Activated CD8-positive, alpha-beta memory T cell treated with anti-CD3 and anti-CD28 coated beads, Interleukin-2, amount 50 U/mL, for 4 hours (primary cell): Measurements from ENCODE around the gene PNKP.
A peak's percentile ranks its signal among the peaks of the same experiment; 100 is the strongest.

ENCODE experiments used
- DNase-seq: peaks from one replicate; pipeline ENCODE4 v3.0.0-alpha.2; 2020

Gene PNKP

DNA sequence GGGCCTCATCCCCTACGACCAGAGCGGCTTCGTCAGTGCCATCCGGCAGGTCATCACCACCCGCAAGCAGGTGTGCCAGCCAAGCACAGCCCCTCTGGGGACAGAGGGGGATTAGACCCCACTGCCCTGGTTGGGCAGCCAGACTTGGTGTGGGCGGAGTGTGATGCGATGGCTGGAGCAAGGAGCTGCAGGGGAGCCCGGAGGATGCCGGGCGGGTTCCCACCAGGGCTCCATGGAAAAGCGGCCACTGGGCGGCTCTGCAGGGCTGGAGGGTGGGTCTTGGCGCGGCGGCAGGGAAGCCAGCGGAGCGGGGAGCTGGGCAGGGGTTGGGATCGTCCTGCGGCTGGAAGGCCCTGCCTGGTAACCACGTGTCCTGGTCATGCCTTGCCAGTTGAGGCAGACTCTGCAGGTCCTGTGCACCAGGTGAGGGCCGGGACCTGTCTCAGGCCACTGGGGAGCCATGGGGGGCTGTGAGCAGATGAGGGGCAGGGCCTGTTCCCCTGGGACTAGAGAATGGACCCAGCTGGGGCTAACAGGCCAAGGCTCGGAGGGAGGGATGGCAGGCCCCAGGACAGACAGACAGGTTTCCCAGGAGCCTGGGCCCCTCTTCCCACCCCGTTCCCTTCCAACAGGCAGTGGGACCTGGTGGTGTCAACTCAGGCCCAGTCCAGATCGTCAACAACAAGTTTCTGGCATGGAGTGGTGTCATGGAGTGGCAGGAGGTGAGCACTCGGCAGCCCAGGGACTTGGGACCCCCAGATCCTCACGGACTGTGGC, 10.1 kb downstream of the PNKP start:
- DNase-seq: no peak

DNA sequence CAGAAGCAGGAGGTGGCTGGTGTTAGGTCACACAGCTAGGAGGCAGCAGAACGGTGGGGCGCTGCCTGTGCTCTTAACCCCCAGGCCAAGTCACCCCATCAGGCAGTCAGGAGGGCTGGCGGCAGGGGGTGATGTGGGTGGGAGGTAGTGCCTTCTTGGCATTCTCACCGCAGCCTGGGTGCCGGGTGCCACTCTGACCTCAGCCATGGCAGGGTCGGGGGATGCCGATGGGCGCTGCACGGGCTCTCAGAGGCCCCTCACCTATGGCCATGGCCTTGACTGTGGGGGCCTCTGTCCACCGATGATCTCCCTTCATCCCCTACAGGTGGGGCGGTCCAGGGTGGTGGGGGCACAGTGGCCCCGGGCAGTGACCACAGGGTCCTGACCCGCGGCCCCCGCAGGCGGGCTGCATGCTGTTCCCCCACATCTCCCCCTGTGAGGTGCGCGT, 10.8 kb downstream of the PNKP start:
- DNase-seq: peak; percentile 15

DNA sequence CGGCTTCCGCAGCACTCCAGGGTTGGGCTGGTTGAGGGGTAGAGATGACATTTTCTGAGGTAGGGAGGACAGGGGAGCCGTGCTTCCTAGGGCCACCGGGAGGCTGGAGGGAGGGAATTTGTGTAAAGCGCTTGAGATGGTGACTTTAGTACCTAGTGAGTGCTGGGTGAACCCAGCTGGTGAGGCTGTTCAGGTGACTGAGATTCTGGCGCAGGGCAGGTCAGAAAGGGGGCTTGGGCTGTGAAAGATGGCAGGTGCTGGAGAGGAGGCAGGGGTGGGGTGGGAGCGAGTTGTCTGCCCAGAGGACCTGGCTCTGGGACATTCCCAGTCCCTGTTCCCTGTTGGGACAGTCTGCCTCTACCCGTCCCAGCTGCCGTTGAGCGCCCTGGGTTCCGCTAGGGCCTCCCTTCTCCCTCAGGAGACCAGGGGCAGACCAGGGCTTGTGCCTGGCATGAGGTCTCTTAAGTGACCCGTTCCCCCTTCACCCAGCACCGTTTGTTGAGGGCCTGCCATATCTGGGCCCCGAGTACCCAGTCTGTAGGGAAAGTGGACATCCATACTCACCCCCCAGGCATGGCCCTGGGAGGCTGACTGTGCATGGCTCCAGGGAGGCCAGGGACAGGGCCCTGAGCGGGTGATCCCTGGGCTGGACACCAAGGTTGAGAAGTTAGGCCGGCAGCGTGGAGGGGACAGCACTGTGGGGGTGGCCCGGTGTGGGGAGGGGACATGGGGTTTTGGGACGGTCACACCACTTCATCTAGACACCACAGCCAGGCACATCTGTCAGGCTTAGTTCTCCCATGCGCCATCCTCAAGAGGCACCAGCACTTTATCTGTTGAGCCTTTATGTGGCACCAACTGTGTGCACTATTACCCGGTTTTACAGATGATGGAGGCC, 11.5 kb downstream of the PNKP start:
- DNase-seq: no peak

DNA sequence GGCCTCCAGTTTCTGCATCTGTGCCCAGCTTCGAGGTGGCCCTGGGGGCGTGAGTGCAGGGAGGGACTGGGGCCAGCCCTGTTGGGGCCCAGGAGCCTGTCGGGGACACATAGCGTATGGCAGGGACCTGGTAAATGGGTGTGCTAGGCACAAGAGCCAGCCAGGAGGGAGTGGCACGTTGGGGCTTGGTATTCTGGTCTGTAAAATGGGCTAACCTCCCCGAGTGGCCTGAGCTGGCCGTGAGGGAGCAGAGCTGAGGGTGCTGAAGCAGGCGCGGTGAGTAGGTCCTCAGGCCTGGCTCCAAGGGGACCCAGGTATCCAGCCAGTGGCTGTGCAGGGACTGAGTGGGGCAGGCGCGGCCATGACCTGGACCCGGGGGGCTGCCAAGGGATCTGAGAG, 12.1 kb downstream of the PNKP start:
- DNase-seq: no peak

DNA sequence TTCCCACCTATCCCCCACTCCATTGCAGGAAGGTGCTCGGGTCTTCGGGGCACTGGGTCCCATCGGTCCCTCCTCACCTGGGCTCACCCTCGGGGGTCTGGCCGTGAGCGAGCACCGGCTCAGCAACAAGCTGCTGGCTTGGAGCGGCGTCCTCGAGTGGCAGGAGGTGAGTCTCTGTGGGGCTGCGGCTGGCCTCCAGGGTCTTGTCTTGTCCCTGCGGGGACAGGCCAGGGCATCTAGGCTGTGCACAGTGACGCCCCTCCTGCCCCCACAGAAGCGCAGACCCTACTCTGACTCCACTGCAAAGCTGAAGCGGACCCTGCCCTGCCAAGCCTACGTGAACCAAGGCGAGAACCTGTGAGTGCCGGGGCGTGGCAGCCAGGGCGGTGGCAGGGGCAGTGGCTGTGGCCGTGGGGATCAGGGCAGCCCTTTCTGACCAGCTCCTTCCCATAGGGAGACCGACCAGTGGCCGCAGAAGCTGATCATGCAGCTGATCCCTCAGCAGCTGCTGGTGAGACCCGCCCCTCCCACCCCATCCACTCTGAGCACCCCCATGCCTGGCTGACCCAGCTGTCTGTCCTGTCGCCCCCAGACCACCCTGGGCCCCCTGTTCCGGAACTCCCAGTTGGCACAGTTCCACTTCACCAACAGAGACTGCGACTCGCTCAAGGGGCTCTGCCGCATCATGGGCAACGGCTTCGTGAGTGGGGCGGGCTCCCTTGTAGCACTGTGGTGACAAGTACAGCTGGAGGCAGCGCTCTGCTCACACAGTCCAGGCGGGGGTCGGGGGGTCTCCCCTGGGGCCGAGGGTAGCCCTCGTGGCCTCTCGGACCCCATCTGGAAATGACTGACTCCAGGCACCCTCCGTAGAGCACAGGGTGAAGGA, 12.8 kb downstream of the PNKP start:
- DNase-seq: peak; percentile 16

DNA sequence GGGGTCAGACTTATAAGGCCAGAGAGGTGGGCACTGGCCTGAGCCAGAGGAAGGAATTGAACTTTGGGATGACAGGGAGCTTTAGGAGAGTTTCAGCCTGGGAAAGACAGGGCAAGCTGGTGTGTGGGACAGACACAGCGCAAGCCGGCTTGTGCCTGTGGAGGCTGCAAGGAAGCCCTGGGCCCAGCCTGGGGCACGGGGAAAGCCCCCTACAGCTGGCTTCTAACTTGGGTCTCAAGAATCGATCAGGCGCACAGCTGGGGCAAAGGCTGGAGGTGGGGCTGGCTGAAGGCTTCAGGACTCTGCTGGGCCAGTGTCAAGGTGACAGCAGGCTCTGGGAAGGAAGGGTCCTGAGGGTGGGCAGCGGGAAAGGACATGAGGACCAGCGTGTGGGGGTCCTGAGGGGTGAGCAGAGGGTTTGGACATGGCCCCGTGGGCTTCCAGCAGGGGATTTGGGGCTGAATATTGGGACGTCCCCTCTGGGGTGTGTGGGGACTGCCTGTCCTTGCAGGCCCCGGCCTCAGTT, 13.5 kb downstream of the PNKP start:
- DNase-seq: no peak

DNA sequence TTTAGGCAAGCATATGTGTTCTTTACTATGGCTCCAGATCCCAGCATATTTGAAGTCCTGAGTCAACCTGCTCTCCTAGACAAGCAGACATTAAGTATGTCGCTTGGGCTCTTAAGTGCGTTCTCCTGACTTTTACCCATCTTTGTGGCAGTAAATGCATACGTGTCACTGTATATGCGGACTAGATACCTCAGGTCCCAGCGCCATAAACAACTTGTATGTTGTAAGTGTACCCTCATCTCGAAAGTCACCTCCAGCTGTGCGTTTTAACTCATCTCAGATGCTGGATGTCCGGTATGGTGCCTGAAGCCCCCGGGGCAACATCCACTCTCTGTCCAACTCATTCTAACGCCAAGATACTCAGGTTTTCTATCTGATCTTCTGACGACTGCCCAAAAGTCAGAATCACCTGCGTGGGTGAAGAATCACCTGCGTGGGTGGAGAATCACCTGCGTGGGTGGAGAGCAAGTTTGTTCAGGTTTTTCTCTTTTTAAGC, 14.7 kb downstream of the PNKP start:
- DNase-seq: no peak

DNA sequence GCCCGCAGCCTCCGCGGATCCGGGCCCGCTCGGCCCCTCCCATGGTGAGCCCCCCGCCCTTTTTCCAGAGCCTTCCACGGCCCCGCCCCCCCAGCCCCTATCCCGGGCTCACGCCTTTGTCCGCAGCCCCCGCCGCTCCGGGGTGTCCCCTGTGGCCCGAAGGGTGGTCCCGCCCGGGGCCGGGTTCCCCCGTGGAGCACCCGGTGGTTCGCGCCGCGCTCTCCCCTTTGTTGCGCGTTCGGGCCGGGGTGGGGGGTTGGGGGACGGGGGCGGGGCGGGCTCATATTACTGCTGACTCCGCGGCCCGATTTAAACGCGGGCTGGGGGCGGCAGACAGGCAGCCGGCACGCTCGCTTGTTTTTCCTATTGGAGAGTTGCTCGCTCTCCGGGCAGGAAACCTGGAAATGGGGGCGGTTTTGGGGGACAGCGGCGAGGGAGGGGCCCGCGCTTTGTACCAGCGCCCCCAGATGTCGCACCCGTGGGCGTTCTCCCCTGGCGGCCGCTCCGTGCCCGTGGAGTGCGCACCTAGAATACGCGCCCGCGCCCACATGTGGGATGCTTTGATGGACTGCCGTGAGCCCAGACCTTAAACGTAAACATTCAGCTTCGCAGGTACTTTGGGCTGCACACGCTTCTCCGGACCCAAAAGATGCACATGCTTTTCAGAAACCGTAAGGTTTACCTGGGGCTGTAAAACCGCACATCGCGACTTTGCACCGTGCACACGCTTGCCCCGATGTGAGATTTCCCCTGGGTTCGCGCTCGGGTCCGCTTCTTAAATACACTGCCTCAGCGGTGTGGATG, 15.7 kb downstream of the PNKP start:
- DNase-seq: peak; percentile 40

DNA sequence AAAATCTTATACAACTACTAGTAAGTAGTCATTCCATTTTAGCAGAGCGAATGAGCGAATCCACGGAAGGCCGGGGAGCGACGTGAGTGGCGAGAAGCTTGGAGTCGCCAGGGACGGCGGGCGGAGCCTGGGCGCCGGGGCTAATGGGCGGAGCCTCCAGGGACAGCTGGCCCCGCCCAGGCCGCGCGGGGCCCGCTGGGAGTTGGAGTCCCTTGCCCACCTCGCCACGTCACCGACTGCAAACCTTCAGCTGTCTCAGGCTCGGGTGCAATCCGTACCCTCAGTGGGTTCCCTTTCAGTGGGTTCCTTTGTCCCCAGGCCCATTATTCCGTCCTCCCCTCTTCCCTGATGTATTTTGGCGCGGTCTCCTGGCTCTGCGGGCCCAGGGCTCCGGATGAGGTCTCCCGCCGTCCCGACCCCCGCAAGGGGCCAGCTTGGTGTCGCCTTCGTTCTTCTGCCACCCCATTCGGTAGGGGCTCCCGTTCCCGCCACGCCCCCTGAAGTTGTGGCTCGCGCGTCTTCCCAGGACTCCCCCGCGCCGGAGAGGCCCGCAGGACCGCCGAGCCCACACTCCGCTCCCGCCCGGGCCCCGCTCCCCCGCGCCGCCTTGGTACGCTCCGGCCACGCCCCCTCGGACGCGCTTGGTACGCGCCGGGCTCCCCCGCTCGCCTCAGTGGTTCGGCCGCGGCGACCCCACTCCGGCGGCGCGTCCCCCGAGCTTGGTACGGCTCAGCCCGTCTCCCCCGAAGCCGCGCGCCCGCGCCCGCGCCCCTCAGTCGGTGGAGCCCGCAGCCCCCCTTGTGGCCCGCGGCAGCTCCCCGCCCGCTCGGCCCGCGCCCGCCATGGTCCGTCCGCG, 16.7 kb downstream of the PNKP start, which contains the start of gene PTOV1:
PTOV1 (plus strand) TSS at position 673 of the 856 bp plus-strand sequence.
- peak; percentile 86 for DNase-seq

DNA sequence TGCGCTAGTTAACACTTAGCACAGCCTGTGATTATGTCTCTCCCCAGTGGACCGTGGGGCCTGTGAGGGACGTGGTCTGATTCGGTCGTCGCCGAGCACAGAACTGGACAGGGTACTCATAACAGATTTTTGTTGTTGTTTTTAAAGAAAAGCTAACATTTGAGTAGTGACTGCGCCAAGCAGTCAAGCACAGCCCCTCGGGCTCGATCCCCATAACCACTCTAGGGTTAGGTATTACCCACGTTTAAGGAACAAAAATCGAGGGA, 17.2 kb downstream of the PNKP start:
- DNase-seq: peak; percentile 15

DNA sequence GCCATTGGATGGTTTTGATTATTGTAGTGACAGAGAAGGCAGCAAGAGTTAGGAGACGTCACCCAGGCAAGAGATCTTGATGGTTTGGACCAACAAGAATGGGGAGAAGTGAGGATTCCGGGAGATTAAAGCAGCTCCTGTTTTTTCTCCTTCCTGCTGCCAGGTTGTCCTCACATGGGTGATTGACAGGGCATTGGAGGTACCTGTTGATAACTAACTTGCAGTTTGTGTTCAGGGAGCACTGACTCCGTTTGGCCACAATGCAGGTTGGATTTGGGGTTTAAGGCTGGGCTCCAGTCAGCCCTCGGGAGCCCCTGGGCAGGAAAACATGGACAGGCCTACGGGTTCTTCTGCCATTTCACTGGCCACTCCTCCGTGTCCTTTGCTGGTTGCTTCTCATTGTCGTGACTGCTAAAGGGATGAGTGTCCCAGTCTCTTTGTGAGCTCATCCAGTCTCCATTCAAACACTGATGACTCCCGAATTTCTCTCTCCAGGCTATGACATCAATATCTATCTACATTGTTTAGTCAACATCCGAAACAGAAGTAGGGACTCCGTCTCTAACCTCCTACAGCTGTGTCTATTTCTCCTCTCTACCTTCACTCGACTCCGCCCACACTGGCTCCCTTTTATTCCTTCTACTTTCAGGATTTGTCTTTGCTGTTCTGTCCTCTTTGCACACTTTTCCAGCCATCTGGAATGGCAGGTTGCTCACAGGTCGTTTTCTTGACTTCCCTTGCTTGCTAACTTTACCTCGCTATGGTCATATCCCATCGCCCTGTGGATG, 17.7 kb downstream of the PNKP start:
- no peak for DNase-seq

DNA sequence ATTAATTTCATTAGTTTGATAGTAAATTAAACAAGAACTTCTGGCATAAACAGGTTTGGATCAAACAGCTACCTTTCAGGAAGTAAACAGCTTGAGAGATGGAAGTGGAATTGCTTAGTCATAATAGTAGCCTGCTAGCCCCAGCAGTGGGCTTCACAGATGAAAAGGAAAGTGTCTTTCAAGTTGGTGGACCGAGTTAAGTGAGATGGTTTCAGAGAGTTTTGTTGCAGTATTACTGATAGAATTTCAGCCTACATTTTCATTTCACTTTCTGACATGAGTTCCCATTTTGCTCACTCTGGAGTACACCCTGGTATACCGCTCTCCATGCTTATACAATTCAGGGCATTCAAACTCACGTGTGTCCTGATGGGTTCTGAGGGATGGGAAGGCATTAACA, 18.4 kb downstream of the PNKP start:
- DNase-seq: no peak

DNA sequence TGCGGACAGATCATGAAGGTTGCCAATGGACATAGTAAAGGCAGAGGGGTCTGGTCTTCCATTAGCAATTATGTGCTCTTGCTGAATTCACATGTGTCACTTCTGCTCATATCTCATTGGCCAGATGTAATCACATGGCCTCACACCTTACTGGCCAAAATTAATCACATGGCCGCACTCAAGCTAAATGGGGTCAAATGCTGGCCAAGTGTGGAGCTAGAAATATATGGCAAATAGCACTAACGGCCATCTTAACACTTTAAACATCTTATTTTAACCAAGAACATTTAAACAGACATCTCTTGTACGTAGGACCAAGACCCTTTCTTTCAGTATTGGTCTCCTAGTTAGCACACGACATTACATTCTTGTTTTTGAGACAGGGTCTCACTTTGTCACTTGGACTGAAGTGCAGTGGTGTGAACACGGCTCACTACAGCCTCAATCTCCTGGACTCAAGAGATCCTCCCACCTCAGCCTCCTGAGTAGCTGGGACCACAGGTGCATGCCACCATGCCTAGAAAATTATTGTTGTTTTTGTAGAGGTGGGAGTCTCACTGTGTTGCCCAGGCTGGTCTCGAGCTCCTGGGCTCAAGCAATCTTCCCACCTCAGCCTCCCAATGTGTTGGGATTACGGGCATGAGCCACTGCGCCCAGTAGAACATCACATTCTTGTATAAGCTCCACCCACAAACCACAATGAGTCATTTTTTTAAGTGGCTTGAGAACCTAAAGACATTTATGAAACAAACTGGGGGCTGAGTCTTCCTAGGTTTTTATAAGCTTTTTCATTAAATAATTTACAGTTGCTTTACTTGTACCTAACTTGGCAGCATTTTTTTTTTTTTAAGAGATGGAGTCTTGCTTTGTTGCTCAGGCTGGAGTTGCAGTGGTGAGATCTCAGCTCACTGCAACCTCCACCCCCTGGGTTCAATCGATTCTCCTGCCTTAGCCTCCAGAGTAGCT, 19.4 kb downstream of the PNKP start:
- DNase-seq: no peak

DNA sequence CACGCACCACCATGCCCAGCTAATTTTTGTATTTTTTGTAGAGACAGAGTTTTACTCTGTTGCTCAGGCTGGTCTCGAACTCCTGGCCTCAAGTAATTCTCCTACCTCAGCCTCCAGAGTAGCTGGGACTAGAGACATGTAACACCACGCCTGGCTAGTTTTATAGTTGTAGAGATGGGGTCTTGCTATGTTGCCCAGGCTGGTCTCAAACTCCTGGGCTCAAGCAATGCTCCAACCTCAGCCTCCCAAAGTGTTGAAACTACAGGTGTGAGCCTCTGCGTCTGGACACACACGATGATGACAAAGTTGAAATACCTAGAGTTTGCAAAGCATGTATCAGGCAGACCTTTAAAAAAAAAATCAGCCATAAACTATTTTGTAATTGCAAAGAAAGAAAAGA, 21.0 kb downstream of the PNKP start:
- no peak for DNase-seq

DNA sequence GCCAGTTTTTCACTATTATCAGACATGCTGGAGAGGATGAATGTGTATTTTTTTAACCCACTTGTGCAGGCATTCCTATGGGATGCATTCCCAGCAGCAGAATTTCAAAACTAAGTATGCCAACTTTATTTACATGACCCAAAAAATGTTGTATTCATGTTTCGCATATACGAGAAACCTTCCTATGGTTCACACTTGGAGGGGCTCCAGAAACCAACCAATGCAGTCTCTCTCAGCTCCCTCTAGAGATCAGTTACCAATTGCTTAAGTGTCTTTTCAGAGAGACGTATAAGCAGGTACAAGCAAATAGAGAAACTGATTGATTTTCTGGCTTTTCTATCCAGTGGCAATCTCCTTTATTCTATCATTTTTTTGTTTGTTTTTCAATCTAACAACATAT, 22.0 kb downstream of the PNKP start:
- DNase-seq: no peak

DNA sequence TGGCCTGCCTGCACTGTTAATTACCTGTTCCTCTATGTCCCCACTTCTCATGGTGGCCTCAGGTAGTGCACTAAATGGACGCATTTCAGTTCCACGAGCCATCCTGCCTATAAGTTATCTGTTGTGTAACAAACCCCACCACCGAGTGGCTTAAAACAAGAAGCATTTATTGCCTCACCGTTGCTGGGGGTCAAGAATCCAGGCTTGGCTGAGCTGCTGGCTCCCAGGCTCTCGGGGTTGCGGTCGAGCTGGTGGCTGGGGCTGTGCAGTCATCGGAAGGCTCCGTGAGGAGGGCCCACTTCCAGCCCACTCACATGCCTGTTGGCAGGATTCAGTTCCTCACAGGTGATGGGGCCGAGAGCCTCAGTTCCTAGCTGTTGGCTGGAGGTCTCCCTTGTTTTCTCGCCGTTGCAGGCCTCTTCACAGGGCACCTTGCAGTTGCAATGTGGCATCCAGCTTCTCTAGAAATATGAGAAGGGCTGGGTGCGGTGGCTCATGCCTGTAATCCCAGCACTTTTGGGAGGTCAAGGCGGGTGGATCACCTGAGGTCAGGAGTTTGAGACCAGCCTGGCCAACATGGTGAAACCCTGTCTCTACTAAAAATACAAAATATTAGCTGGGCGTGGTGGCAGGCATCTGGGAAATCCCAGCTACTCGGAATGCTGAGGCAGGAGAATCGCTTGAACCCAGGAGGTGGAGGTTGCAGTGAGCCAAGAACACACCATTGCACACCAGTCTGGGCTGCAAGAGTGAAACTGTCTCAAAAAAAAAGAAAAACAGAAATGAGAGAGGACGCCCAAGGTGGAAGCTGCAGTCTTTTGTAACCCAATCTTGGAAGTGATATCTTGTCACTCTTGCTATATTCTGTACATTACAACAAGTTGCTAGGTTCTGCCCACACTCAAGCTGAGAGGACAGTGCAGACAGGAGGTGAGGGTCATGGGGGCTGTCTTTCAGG, 23.0 kb downstream of the PNKP start:
- DNase-seq: no peak

DNA sequence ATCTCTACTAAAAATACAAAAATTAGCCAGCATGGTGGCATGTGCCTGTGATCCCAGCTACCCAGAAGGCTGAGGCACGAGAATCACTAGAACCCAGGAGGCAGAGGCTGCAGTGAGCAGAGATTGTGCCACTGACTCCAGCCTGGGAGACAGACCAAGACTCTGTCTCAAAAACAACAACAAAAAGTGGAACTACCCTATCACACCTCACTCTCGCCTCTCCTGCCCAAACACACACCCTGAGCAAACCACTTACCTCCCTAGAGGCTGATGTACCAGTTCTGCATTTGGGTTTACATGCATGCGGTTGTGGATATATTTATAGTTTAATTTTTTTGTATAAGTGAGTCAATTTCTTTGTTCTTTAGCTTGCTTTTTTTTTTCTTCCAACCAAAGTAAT, 24.1 kb downstream of the PNKP start:
- no peak for DNase-seq
